Cortex of kidney (tissue), 1 donor: ENCODE results near the gene GATM.
"Not testable (repeated sequence)": the region's sequence is repeated elsewhere in the genome, so short reads cannot be mapped to it uniquely, and the experiment has no call there.

Experiments
- DNase-seq: peaks from one replicate; lab custom pipeline; 2025; lab: John Stamatoyannopoulos, UW

GATM gene

DNA sequence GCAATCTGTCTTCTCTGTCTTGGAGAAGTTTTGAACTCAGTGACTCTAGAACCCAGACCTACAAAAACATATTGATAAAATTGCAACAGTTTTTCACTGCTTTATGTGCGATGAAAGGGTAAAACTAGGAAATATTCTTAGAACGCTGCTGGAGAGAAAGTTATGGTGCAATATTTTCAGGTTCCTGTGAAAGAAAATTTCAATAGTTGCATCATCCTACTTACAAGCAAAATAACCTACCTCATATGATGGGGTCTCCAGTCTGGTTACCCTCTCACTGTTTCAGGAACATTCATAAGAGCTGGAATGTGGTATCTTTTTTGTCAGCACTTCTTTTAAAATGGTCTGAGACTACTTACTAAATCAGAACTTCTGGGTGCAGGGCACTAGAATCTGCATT lies 27.1 kb downstream of the GATM start:
- DNase-seq: no peak

DNA sequence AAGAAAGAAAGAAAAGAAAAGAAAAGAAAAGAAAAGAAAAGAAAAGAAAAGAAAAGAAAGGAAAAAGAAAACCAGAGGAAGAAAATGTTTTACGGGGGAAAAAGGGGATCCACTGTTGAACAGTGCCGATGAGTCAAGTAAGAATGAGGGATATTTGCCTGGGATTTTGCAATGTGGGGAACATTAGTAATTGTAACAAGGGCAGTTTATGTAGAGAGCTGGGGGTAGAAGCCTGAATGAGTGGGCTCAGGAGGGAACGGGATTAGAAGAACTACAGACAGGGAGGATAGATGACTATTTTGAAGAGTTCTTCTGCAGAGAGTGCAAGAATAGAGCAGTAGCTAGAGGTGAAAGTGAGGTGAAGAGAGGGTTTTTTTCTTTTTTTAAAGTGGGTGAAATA lies 28.7 kb downstream of the GATM start:
- no peak for DNase-seq

- DNase-seq: no peak
Measured at GRCh38 chr15:45347989-45348388, 30.4 kb downstream of the GATM start.

DNA sequence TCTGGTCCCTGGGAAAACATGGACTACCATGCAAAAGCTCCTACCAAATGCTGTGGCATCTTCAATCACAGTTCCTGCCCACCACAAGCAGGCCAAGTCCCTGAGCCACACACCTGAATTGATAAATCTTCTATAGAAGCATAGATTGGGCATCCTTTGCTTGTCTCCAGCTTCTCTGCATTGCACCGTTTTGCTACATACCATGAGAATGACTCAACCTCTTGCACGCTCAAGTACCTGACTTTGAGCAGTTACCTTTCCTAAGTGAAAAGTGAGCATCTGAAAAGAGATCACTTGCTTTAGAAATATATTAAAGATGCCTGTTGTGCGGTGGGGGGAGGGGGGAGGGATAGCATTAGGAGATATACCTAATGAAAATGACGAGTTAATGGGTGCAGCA lies 31.3 kb downstream of the GATM start:
- no peak for DNase-seq

- DNase-seq: no peak
Measured at GRCh38 chr15:45346381-45346780, 32.0 kb downstream of the GATM start.

DNA sequence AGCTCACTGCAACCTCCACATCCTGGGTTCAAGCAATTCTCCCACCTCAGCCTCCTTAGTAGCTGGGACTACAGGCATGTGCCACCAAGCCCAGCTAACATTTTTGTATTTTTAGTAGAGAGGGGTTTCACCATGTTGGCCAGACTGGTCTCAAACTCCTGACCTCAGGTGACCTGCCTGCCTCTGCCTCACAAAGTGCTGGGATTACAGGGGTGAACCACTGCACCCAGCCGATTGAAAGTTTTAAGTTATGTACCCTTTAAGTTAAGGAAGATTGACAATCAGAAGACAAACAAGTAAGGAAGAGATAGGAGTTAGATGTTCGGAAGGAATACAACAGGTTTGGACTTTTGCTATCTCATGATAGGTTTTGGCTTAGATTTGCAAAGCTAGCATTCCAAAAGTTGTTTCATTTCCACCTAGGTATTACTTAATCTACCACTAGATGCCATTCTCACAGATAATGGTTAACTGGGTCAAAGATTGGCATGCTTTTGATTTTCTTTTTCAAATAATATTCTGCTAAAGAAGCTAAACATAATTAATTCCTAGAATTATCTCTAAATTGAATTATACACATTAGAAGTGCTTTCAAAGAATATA lies 35.0 kb downstream of the GATM start:
- DNase-seq: no peak

DNA sequence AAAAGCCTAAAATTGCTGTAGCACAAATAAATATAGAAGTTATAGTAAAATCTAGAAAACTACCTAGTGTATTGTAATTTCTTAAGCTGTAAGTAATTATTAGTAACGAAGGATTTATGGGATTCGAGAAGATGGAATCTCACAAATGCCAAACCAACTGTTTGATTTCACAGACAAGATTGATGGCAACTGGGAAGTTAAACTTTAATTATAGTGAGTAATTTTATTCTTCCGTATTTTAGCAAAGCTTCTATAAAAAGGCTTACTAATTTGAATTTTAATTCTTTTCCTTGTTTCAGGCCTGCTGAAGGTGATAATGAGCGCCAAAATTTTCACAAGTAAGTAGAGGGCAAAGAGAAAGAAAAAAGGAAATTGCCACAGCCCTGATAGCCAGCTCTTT lies 36.6 kb downstream of the GATM start:
- DNase-seq: no peak

DNA sequence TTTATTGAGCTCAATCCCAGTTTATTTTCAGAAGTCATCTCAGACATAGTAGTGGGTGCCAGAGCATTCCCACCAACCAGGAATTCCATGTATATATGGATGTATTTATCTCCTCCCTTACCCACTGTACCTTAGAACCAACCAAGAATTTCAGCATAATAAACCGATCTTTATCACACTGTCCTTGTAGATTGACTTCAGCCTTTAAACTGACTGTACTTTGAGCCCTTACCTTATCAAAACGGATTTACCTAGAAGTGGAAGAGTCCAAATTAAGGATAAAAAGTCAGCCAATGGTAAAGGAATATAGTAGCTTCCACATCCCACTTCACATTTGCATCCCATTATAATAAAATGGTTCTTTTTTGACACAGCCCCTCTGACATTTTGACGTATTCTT lies 37.9 kb downstream of the GATM start:
- DNase-seq: no peak

GRCh38 chr15:45338417-45338816 lies 39.9 kb downstream of the GATM start:
- DNase-seq: no peak

DNA sequence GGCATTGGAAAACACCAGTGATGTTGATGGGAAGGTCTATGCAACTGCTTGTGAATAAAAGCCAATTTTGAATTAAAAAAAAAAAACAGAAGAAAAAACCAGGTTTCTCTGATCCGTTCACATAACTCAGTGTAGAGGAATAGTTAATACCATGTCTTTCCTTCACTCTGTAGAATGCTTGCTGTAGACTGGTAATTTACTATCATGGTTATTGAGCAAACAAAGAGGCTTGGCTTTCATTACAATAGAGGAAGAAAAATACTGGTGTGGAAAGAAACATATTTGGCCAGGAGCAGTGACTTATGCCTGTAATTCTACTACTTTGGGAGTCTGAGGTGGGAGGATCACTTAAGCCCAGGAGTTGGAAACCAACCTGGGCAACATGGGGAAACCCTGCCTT lies 41.1 kb downstream of the GATM start:
- DNase-seq: no peak

- no peak for DNase-seq
Measured at GRCh38 chr15:45333550-45333949, 44.8 kb downstream of the GATM start.

DNA sequence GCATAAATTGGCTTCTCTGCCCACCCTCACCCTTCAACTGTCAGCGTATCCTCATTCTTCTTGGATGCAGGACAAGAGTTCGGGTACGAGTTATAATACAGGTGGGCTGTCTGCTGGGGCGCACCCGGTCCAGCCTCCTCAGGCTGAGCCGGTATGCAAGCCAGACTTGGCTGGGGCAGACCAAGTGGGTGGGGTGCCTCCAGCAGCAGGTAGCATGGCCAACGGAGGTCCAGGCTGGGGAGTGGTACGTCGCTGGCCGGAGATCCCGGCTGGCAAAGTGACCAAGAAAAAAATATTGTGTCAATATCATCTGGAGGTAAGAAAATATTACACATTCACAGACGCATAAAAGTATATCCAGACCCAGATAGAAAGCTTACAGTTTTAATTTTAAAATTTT lies 45.6 kb downstream of the GATM start:
- DNase-seq: no peak

DNA sequence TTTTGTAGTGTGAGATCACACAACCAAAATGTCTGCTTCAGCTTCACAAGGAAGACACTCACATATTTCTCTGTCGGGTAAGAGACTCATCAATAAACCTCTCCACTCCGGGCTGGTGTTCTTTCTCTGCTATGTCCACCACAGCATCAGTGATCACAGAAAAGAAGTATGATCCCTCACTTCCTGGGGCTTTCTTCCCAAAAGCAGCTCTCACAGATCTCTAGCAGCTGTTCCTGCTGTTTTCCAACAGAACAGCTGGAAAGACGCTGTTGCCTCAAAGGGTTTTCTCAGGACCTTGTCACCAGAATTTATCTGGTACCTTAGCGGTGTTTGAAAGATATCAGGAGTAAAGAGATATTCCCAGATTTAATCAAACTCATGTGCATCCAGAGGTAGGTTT lies 46.4 kb downstream of the GATM start:
- no peak for DNase-seq

- DNase-seq: no peak
Measured at GRCh38 chr15:45328663-45329062, 49.7 kb downstream of the GATM start.

DNA sequence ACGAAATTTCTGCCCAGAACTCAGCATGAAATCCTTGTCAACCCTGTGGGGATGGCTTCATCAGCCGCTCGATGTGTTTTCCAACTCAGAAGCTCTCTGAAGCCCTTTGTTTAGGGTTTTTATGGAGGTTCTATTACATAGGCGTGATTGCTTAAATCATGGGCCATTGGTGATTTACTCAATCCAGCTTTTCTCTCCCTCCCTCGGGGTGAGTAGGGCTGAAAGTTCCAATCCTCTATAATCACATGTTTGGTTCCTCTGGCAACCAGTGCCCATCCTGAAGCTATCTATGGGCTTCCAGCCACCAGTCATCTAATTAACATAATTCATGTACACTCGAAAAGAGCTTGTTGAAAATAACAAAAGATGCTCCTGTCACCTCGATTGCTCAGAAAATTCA lies 51.6 kb downstream of the GATM start:
- no peak for DNase-seq

GRCh38 chr15:45326280-45326679 lies 52.1 kb downstream of the GATM start:
- DNase-seq: no peak

DNA sequence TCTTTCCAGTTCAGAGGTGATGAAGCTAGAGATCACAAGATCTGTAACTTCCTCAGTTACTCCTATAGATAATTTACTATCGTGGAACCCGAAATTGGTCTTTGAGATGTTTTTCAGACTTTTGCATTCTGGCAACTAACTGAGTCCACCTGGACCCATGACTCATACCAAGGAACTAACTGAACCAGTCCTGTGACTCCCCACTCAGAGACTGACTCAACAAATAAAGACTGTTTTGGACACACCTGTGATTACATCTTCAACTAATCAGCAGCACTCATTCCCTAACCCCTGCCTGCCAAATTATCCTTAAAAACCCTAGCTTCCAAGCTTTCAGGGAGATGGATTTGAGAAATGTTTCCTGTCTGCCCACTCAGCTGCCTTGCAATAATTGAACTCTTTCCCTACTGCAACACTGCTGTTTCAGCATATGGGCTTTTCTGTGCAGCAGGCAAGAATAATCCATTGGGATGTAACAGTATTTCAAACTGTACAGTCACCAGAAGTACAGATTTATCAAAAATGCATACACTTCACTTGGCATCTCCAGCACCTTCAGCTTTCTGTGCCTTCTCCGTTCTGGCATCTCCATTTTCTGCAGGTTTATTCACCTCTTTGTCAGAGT lies 57.7 kb downstream of the GATM start:
- no peak for DNase-seq

GRCh38 chr15:45319472-45320214 lies 58.7 kb downstream of the GATM start:
- no peak for DNase-seq

DNA sequence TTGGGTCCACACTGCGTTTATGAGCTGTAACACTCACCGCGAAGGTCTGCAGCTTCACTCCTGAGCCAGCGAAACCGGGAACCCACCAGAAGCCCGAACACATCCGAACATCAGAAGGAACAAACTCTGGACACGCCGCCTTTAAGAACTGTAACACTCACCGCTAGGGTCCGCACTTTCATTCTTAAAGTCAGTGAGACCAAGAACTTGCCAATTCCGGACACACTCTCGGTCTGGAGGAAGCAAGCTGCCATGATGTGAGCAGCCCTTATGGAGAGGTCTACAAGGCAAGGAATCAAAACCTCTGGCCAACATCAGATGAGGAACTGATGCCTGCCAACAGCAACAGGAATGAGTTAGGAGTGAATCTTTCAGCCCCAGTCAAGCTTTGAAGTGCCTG lies 63.4 kb downstream of the GATM start:
- DNase-seq: no peak

DNA sequence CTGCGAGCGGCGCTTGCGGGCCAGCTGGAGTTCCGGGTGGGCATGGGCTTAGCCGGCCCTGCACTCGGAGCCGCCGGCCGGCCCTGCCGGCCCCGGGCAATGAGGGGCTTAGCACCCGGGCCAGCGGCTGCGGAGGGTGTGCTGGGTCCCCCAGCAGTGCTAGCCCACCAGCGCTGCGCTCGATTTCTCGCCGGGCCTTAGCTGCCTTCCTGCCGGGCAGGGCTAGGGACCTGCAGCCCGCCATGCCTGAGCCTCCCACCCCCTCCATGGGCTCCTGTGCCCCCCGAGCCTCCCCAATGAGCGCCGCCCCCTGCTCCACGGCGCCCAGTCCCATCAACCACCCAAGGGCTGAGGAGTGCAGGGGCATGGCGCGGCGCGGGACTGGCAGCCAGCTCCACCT lies 64.2 kb downstream of the GATM start:
- DNase-seq: not testable (repeated sequence)
